Hematopoietic multipotent progenitor cell treated with erythropoietin and hydrocortisone succinate and interleukin-3 and kit ligand, for 6 days (in vitro differentiated cells): Measurements from ENCODE around the gene MGAT3.
A peak's percentile ranks its signal among the peaks of the same experiment; 100 is the strongest.

Experiments
- DNase-seq: peaks from one replicate; pipeline ENCODE4 v3.0.0-alpha.2; 2015

MGAT3 gene

DNA sequence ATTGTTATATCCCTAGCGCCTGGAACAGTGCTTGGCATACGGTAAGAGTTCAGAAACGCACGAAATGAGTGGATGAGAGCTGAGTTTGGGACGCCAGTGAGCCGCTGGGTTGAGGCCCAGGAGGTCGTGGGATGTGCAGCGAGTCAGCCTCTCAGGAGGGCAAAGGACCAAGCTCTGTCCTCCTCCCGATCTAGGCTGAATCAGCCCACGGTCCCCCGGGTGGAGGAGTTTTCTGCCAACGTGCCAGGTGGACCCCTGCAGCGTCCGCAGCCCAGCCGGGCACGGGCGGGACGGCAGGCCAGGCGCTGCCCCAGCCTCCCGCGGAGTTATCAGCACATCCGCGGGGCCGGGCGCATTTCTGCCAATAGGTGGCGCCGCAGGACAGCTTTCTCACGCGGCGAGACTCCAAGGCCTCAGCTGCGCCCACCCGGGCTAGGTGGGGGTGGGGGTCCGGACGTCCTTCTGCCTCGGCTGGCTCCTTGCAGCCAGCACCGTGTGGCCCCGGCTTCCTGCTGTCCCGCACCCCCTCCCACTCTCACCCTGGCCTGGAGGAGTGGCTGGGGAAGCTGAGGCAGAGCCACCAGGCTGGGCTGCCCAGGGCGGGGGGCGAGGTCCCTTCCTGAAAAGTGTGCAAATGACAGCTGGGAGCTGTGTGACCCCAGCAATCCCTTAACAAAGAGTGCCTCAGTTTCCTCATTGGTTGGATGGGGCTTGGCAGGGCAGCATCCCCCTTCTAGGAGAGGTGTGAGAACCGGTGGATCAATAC lies 78.0 kb downstream of the MGAT3 start:
- peak; percentile 86 for DNase-seq

DNA sequence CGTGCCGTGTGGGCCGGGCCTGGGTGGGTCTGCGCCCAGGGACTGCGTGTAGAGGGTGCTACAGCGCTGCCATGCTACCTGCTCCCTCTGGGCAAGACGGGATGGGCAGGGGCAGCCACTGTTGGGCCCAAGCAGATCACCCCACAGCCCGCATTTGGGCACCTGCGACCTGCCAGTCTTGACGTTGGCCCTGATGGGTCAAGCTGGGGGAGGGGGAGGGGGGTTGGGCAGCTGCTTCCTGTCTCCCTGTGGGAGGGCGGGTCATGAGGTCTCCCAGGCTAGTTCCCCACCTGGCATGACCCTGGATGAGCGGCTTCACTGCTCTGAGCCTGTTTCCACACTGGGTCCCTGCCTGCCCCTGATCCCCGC lies 78.5 kb downstream of the MGAT3 start:
- no peak for DNase-seq

DNA sequence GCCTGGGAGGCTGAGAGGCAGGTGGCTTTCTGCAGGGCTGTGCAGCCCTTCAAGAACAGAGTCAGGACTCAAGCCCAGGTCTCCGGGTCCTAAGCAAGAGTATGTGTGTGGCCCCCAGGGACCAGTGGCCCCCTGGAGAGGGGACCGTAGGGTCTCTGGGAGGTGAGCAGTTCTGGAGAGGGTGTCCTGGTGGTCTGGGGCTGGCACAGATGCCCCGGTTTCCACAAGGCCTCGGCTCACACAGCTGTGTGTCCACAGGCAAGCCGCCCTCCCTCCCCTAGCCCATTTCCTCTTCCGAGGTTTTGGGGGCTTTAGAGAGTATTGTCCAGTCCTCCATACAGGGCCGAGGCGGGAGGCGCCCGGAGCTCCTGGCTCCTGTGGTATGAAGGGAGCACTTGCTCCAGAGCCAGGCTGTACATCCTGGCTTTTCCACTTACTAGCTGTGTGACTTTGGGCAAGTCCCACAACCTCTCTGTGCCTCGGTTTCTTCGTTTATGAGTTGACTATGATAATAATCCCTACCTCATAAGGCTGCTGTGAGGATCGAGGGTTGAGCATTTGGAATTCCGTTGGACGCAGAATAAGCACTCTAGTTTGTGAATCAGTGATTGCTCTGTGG lies 79.1 kb downstream of the MGAT3 start:
- DNase-seq, result no peak

DNA sequence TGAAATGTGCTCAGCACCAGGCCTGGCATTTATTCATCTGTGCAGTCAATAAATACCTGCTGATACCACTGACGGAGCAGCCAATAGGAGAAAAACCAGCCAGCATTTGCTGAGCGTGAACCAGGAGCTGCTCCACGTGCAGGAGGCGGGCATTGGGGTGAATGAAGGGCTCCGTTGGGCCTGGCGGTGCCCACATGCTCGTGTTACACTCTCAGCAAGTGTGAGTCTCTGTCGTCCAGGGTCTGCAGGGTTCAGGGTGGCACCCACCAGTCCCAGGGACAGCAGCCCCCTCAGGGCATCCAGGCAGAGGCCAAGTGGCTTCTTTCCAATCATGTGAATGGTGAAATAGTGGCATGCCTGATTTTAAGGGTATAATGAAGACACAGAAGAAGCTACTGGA lies 79.9 kb downstream of the MGAT3 start:
- no peak for DNase-seq

DNA sequence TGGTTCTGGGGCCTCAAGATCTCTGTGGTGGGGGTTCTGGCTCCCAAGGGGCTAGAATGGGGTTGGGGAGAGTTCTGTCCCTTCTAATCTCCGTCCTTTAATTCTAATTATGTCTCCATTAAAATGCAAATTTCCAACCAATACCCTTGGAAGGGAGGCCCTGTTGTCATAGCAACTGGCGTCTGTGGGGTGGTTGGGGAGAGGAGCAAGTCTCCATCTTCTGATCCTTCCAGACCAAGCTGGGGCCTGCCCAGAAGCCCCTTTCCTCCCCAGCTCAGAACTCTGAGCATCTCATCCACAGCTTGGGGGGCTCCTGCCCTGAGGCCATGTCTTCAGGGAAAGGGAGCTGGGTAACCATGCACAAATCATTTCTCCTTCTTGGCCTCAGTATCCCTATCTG lies 81.2 kb downstream of the MGAT3 start:
- no peak for DNase-seq
